PFSK-1 (cell line): ENCODE measurements around the gene KIF6.

ENCODE experiments used
- FOXP2 ChIP-seq: optimal IDR thresholded peaks from 2 replicates; pipeline ENCODE3; 2011; ENCODE audit warnings: borderline replicate concordance, control low read depth, inconsistent platforms; ENCODE audit not compliant: insufficient read depth; ENCODE audit errors: extremely low read length, extremely low read depth
- POLR2AphosphoS5 ChIP-seq: IDR thresholded peaks from 2 replicates; pipeline ENCODE4 v1.6.1; 2012; ENCODE audit warnings: low read depth, mild to moderate bottlenecking, control low read depth, low read length, moderate library complexity
- REST ChIP-seq, 2 experiments: IDR thresholded peaks; 2 replicates each; pipeline versions ENCODE4 v1.6.1 to v1.8.0; 2011 to 2012; ENCODE audit warnings: low read depth in 2 of 2, low read length in 2 of 2, control low read depth in 1 of 2, inconsistent platforms in 1 of 2, mild to moderate bottlenecking in 1 of 2, moderate library complexity in 1 of 2; ENCODE audit not compliant: insufficient read depth in 1 of 2
- SIN3A ChIP-seq: IDR thresholded peaks from 2 replicates; pipeline ENCODE4 v1.6.1; 2012; ENCODE audit warnings: mild to moderate bottlenecking, low read length, moderate library complexity, borderline replicate concordance; ENCODE audit not compliant: insufficient read depth
- TAF1 ChIP-seq: IDR thresholded peaks from 2 replicates; pipeline ENCODE4 v1.6.1; 2012; ENCODE audit warnings: low read length, control low read depth, borderline replicate concordance; ENCODE audit not compliant: insufficient read depth

The KIF6 gene

GRCh38 chr6:39565956-39566355 is 159.3 kb downstream of the KIF6 start:
- TF ChIP-seq REST (IDR thresholded peaks at IDR 0.05; ENCODE audit: insufficient read depth in 1 of 2, low read depth in 2 of 2, low read length in 2 of 2) (no peak), FOXP2 (no peak), TAF1 (no peak), POLR2AphosphoS5 (no peak), SIN3A (no peak)

- TF ChIP-seq FOXP2 (no peak), POLR2AphosphoS5 (no peak), SIN3A (no peak), TAF1 (no peak), REST (IDR thresholded peaks at IDR 0.05; ENCODE audit: insufficient read depth in 1 of 2, low read depth in 2 of 2, low read length in 2 of 2) (no peak)
Measured at GRCh38 chr6:39563566-39564311, 161.5 kb downstream of the KIF6 start.

GRCh38 chr6:39561536-39562266 is 163.5 kb downstream of the KIF6 start:
- TF ChIP-seq TAF1 = no peak
- TF ChIP-seq SIN3A = no peak
- no peak for TF ChIP-seq REST (IDR thresholded peaks at IDR 0.05; ENCODE audit: insufficient read depth in 1 of 2, low read depth in 2 of 2, low read length in 2 of 2)
- no peak for TF ChIP-seq POLR2AphosphoS5
- TF ChIP-seq FOXP2 = no peak

- TF ChIP-seq SIN3A (no peak), TAF1 (no peak), REST (IDR thresholded peaks at IDR 0.05; ENCODE audit: insufficient read depth in 1 of 2, low read depth in 2 of 2, low read length in 2 of 2) (no peak), POLR2AphosphoS5 (no peak), FOXP2 (no peak)
Measured at GRCh38 chr6:39560915-39561314, 164.3 kb downstream of the KIF6 start.

GRCh38 chr6:39558591-39559190 is 166.5 kb downstream of the KIF6 start:
- no peak for TF ChIP-seq POLR2AphosphoS5
- no peak for TF ChIP-seq SIN3A
- no peak for TF ChIP-seq FOXP2
- no peak for TF ChIP-seq REST (IDR thresholded peaks at IDR 0.05; ENCODE audit: insufficient read depth in 1 of 2, low read depth in 2 of 2, low read length in 2 of 2)
- no peak for TF ChIP-seq TAF1
